Activated naive CD8-positive, alpha-beta T cell treated with anti-CD3 and anti-CD28 coated beads, Interleukin-2, amount 50 U/mL, for 16 hours (primary cell): ENCODE measurements around the gene PDE1C.
"Not testable (repeated sequence)": the region's sequence is repeated elsewhere in the genome, so short reads cannot be mapped to it uniquely, and the experiment has no call there.

Experiments
- DNase-seq: peaks from one replicate; pipeline ENCODE4 v3.0.0-alpha.2; 2020; ENCODE audit warnings: low read depth, low spot score

Gene PDE1C

DNA sequence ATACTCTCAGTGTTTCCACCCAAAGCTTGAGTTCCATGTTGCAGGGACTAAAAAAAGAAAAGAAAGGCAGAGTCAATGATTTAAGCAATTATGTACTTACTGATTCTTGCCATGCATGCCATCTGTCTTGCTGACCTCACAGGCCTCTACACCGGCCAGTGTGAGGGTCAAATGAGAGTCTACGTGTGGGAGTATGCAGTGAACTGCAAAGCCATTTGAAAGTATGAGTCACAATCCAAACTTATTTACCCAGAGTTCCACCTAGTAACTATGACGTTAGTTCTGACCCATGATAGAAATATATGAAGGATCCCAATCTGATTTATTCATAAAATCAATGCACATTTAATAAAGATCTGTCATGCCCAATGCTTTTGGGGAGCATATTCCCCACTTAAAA lies 26.5 kb downstream of the PDE1C start:
- DNase-seq = no peak

DNA sequence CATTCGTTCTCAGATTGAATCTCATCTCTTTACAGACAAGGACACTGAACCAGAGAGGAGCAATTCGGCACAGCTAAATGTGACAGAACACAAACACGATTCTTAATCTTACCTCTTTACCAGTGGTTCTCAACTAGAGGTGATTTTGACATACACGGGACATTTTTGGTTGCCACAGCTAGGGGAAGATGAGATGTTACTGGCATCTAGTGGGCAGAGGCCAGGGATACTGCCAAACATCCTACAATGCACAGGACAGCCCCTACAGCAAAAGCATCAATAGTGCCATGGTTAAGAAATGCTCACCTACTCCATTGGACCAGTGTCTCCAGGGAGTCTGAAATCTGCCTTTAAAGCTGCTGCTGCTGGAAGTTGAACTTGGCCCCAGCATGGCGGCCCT lies 27.3 kb downstream of the PDE1C start:
- no peak for DNase-seq

- no peak for DNase-seq
These were observed 31.0 kb downstream of the PDE1C start for GRCh38 chr7:32039000-32039756.

GRCh38 chr7:32037650-32038198 lies 32.5 kb downstream of the PDE1C start:
- no peak for DNase-seq

DNA sequence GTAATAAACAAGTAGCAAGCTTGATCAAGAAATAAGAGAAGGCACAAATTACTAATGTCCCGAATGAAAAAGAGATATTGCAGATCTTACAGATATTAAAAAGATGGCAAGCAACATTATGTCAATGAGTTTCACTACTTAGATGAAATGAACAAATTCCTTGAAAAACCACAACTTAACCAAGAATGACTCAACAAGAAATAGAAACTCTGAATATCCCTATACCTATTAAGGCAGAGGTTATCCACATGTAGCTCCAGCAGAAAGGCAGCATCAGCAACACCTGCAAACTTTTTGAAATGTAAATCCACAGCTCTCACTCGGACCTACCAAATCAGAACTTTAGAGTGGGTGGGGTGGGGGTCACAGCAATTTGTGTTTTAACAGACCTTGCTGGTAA lies 33.6 kb downstream of the PDE1C start:
- no peak for DNase-seq

DNA sequence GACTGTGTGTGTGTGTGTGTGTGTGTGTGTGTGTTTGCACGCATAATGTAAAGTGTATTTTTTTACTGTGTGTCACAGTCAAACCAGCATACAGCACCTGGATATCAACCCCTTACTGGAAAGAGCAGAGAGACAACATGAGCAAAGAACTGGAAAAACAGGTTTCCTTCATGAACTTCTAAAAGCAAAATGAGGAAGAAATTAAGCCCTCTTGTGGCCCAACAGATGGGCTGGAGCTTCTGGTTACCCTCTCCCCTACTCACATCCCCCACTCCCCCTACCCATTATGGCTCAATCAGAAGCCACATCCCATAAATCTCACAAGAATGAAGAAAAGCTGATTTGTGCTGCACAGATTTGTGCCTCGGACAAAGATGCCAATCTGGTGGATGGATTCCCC lies 36.2 kb downstream of the PDE1C start:
- no peak for DNase-seq

GRCh38 chr7:32033006-32033405 lies 37.2 kb downstream of the PDE1C start:
- no peak for DNase-seq

DNA sequence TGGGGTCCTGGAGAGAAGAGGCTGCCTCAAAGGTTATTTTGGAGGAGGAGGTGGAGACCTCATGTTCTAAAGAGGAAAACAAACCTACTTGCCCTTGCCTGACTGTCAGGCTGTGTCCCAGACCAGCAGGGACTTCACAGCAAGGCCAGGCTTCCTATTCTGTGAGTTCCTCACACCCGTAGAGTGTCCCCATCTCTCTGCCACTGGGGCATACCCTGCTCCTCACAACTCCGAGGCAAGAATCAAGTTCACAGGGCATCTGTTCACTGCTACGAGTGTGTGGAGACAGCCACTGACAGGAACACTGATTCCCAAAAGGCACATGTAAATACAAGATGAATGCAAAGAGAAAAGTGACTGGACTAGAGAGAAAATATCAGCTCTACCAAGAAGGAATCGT lies 38.0 kb downstream of the PDE1C start:
- DNase-seq = no peak

- DNase-seq = no peak
These were observed 39.1 kb downstream of the PDE1C start for GRCh38 chr7:32030904-32031692.

DNA sequence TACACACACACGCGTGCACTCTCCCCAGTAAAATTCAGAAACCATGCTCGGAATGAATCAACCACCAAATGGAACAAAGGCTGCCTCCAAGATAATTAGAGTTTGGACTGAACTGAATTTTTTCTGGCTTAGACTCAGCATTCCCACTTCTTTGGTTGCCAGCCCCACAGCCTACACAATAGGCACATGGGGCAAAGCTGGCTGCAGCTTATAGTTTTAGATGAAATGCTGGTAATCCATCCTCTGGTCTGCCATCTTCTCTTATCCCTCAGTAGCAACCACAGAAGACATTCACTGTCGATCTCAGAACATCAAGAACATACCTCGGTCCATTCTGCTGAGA lies 44.2 kb downstream of the PDE1C start:
- no peak for DNase-seq

- no peak for DNase-seq
These were observed 44.7 kb downstream of the PDE1C start for GRCh38 chr7:32025381-32026082.

DNA sequence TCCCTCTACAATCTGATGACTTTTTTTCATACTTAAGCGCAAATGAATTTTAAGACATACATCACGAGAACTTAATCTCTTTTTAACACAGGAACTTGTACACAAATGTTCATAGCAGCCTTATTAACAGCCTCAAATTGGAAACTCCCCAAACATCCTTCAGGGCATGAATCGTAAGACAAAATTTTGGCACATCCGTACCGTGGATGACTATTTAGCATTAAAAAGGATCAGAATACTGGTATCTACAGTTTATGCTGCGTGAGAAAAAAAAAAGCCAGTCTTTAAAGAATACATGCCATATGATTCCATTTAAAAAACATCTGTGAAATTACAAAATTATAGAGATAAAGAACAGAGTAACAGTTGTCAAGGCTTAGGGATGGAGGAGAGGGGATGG lies 46.8 kb downstream of the PDE1C start:
- DNase-seq = no peak

DNA sequence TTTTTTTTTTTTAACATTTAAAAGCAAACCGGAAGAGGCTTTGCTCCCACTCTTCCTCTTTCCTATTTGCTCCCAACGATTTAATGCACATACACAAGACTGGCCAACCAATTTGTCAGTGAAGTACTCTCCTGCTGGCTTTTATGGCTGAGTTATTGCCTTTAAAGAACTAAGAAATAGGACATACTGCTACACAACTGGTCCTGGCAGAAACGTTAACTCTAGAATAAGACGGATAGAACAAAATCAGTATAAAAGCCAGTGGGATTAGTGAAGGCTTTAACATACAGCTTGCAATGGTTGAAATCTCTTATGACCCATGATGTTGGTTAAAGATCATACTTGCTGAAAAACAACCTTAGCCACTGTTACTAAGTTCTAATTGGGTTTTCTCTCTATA lies 47.2 kb downstream of the PDE1C start:
- no peak for DNase-seq

DNA sequence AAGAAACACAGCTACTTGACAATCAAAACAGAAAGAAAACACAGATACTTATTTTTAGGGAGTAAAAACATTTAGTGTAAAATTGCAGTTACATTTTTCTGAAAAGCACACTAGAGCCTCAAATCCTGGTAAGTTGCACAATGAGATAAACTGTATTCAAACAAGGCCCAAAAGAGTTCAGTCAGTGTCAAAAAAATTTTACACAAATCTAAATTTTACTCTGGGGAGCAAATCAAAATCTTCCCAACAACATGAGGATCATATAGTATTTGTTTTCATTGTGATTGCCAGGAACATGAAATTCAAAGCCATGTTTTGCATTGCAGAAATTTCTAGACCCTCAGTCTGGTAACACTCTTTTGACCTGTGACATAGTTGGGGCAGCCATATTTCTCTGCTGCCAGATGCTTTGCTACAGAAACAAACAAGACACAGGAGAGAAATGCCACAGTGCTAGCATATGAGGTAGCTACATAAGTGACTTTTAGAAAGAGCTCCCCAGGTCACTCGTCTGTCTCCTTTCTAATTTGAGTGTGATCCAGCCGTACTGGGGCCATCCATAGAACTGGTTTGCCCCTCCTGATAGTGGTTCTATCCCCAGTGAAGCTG lies 49.6 kb downstream of the PDE1C start:
- no peak for DNase-seq

- DNase-seq = no peak
These were observed 51.2 kb downstream of the PDE1C start for GRCh38 chr7:32018845-32019578.

GRCh38 chr7:32015133-32015532 lies 55.1 kb downstream of the PDE1C start:
- no peak for DNase-seq

- DNase-seq = not testable (repeated sequence)
These were observed 56.7 kb downstream of the PDE1C start for GRCh38 chr7:32013471-32013870.

GRCh38 chr7:32005577-32005976 lies 64.6 kb downstream of the PDE1C start:
- no peak for DNase-seq

- no peak for DNase-seq
These were observed 68.3 kb downstream of the PDE1C start for GRCh38 chr7:32001948-32002347.

DNA sequence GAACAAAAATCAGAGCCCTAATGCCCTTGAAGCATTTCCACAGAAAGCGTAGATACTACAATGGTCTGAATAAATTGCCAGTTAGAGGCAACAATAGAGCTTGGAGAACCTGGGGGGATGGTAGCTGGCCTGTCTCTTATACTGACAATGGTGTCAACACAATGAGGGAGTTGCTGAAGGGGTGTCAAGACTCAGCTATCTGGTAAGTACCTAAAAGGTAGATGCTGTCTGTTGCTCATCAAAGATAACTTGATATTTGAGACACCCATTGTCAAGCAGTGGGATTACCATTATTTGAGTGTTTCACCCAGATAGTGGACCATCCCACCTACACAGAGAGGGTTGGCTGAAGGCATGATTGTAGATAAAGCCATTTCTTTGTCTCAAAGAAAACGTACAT lies 72.8 kb downstream of the PDE1C start:
- no peak for DNase-seq

DNA sequence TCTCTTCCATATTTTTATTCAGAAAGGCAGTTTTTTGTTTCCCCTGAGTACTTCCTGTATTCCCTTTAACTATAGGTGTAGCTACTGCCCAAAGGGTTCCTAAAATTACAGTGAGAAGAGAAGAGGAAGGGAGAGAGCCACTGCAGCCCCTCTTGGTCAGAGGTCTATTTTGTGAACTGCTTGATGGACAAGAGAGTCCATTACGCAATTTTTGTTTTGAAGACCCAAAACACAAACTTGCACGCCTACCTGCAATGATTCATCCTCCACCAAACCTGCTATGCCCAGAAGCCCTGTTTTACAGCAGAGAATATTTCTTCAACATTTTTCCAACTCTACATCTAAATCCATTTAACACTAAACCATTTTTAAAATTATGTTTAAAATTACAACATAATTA lies 75.1 kb downstream of the PDE1C start:
- DNase-seq = no peak
